Brain microvascular endothelial cell (primary cell): ENCODE data around the gene RASAL2.

ENCODE experiments used
- DNase-seq: peaks from one replicate; pipeline ENCODE4 v3.0.0-alpha.2; 2020
- H3K27ac ChIP-seq: fragments of 250-450 bp; sonication (Bioruptor Pico); 2 replicates; pipeline ENCODE4 v1.5.1; 2020; ENCODE audit warnings: mild to moderate bottlenecking, moderate library complexity
- H3K27me3 ChIP-seq: fragments of 250-450 bp; sonication (Bioruptor Pico); replicated peaks from 2 replicates; pipeline ENCODE4 v1.5.1; 2020; ENCODE audit warnings: mild to moderate bottlenecking
- H3K36me3 ChIP-seq: fragments of 250-450 bp; sonication (Bioruptor Pico); replicated peaks from 2 replicates; pipeline ENCODE4 v1.5.1; 2020; ENCODE audit warnings: mild to moderate bottlenecking
- H3K4me3 ChIP-seq: 2 replicates; pipeline ENCODE4 v1.5.1; 2011; ENCODE audit warnings: low read depth, mild to moderate bottlenecking, control low read depth, low read length, moderate library complexity
- CTCF ChIP-seq: IDR thresholded peaks from 2 replicates; pipeline ENCODE4 v1.5.1; 2011; ENCODE audit warnings: low read depth, mild to moderate bottlenecking, moderate library complexity, low read length, control low read depth, inconsistent platforms; ENCODE audit errors: missing control alignments
- in situ Hi-C: cut with HindIII; loops from 2 replicates; pipeline ENCODE4 v1.10.0; 2017; ENCODE audit warnings: low sequenced_read_pairs, low pct_ligation_motif_present

Gene RASAL2

GRCh38 chr1:178180405-178180804 is 86.5 kb downstream of the RASAL2 start:
- Histone ChIP-seq H3K36me3 (no peaks in the 10 kb centered on the region), H3K27ac (no peak overlapping the region), H3K4me3 (no peak overlapping the region), H3K27me3 (no peaks in the 10 kb centered on the region)
- in situ Hi-C loops = no loop called here
- no peak for TF ChIP-seq CTCF
- DNase-seq = no peak

DNA sequence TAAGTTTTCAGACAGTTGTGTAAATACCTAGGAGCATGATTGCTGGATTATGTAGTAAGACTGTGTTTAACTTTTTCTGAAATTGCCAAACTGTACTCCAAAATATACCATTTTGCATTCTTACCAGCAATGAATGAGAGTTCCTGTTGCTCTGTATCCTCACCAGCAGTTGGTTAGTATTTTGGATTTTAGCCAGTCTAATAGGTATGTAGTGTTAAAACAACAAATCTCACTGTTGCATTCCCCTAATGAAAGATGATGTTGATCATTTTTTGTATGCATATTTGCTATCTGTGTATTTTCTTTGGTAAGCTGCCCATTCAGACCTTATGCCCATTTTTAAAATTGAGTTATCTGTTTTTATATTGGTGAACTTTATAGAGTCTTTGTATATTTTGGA is 89.9 kb downstream of the RASAL2 start:
- Histone ChIP-seq H3K27ac (no peak overlapping the region), H3K27me3 (no peaks in the 10 kb centered on the region), H3K4me3 (no peak overlapping the region), H3K36me3 (no peaks in the 10 kb centered on the region)
- in situ Hi-C loops = no loop called here
- DNase-seq = no peak
- TF ChIP-seq CTCF = no peak

- H3K36me3 ChIP-seq = no peaks in the 10 kb centered on the region
Measured at GRCh38 chr1:178188306-178188705, 94.4 kb downstream of the RASAL2 start.

GRCh38 chr1:178189814-178190213 is 95.9 kb downstream of the RASAL2 start:
- TF ChIP-seq CTCF = peak; percentile 71
- no peaks in the 10 kb centered on the region for H3K27me3 ChIP-seq
- H3K4me3 ChIP-seq = no peak overlapping the region
- in situ Hi-C loops = no loop called here
- H3K27ac ChIP-seq = no peak overlapping the region
- H3K36me3 ChIP-seq = no peaks in the 10 kb centered on the region
- DNase-seq = peak; percentile 10

More at GRCh38 chr1:178188306-178188705, 94.4 kb downstream of the RASAL2 start:
- TF ChIP-seq CTCF = no peak
- H3K27ac ChIP-seq = no peak overlapping the region
- no peaks in the 10 kb centered on the region for H3K27me3 ChIP-seq
- in situ Hi-C loops = no loop called here
- H3K4me3 ChIP-seq = no peak overlapping the region
- no peak for DNase-seq

DNA sequence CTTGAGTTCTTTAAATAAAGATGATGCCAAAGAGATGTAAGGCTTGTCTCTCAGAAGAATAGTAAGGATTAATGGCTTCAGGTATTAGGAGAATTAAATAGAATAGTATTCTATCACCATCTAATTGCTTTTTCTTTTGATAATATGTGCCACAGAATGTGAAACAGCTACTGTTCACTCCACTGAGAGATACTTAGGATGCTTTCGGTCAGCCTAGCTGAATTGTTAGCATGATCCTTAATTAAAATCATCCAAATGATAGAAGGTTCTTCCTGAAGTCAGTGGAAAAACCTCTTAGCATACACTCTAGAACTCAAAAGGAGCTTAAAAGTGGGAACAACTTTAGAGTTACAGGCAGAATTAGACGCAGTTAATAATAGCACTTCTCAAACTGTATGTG is 97.0 kb downstream of the RASAL2 start:
- H3K27me3 ChIP-seq = no peaks in the 10 kb centered on the region
- H3K36me3 ChIP-seq = no peaks in the 10 kb centered on the region
- no peak for DNase-seq
- TF ChIP-seq CTCF = no peak
- H3K4me3 ChIP-seq = no peak overlapping the region
- H3K27ac ChIP-seq = no peak overlapping the region
- in situ Hi-C loops = no loop called here

- peak overlapping the region; percentile 82 for H3K27ac ChIP-seq
- H3K27me3 ChIP-seq = no peaks in the 10 kb centered on the region
Measured at GRCh38 chr1:178192686-178193085, 98.8 kb downstream of the RASAL2 start.

More at GRCh38 chr1:178192686-178193085, 98.8 kb downstream of the RASAL2 start:
- Histone ChIP-seq H3K4me3 (no peak overlapping the region), H3K36me3 (no peaks in the 10 kb centered on the region)
- no peak for TF ChIP-seq CTCF
- DNase-seq = peak; percentile 88
- in situ Hi-C loops = no loop called here
